HG02852 (cell line): ENCODE results near the gene FAM240B.

ENCODE experiments used
- ATAC-seq: cut with Tn5 transposase; IDR thresholded peaks from one replicate; pipeline ENCODE4 v1.9.1; 2021; ENCODE audit warnings: mild to moderate bottlenecking, moderate library complexity; ENCODE audit not compliant: unreplicated experiment

The FAM240B gene

GRCh38 chr9:38720083-38720745 lies at the start of gene FAM240B:
Gene FAM240B, minus strand, starts transcription at chr9:38720133. Its CDS starts 16,134 bp downstream, at chr9:38703999.
- ATAC-seq, result no peak

DNA sequence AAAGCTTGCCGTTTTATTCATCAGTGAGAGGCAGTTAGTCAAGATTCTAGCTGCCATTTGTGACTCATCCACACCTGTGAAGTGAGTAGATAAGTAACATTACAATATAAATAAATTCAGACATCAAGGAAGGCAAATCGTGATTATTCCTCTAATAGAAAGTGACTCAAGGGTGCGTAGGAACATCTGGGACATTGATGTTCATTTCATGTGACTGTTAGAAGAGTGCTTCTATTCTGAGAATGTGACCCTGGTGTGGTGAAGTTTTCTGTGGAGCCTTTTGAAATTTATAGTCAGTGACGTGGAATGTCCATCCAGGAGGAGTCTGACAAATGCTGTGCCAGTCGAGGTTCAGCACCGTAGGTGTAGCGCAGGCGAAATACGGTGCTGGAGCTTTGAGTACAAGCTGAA lies 48.4 kb upstream of the FAM240B start:
- ATAC-seq, result no peak

- no peak for ATAC-seq
These were observed 45.2 kb upstream of the FAM240B start for GRCh38 chr9:38765101-38765500.

- no peak for ATAC-seq
These were observed 42.1 kb upstream of the FAM240B start for GRCh38 chr9:38761999-38762398.

GRCh38 chr9:38761339-38761738 lies 41.4 kb upstream of the FAM240B start:
- ATAC-seq, result no peak

GRCh38 chr9:38756702-38757101 lies 36.8 kb upstream of the FAM240B start:
- ATAC-seq, result no peak

GRCh38 chr9:38747941-38748340 lies 28.0 kb upstream of the FAM240B start:
- ATAC-seq, result no peak

GRCh38 chr9:38747067-38747466 lies 27.1 kb upstream of the FAM240B start:
- ATAC-seq, result no peak

DNA sequence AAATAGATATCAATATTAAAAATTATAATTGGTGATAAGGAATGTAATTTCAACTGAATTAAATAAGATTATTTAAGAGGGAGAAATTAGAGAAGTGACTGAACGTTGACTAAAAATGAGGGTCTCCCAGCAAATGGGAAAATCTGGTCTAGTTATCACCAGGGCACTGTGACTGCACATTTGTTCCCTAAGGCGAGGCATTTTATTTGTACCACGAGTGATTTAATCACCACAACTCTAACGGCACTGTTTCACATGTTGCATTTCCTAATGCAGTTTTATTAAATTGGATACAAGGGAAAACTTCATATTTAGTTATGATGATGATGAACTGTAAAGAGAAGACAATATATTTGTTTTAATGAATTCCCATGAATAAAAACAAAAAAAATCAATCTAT lies 26.4 kb upstream of the FAM240B start:
- ATAC-seq, result no peak

GRCh38 chr9:38744484-38744883 lies 24.6 kb upstream of the FAM240B start:
- no peak for ATAC-seq

- no peak for ATAC-seq
These were observed 17.3 kb upstream of the FAM240B start for GRCh38 chr9:38737246-38737645.

- no peak for ATAC-seq
These were observed 14.9 kb upstream of the FAM240B start for GRCh38 chr9:38734831-38735230.

- no peak for ATAC-seq
These were observed 13.6 kb upstream of the FAM240B start for GRCh38 chr9:38733503-38733902.

DNA sequence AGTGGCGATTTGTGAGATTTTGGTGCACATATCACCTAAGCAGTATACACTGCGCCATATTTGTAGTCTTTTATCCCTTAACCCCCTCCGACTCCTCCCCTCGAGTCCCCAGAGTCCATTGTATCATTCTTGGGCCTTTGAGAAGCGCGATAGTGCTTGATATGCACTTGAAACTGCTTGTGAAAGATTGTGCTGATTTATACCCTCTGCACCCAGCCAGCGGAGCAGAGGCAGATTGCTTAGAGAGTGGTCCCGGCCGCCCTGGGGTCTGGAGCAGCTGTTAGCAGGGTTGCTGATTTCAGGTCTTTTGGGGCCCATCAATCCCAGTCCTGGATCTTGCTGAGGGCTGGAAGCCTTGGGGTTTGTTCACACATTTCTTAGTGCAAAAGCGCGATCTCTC lies 13.0 kb upstream of the FAM240B start:
- ATAC-seq, result no peak

DNA sequence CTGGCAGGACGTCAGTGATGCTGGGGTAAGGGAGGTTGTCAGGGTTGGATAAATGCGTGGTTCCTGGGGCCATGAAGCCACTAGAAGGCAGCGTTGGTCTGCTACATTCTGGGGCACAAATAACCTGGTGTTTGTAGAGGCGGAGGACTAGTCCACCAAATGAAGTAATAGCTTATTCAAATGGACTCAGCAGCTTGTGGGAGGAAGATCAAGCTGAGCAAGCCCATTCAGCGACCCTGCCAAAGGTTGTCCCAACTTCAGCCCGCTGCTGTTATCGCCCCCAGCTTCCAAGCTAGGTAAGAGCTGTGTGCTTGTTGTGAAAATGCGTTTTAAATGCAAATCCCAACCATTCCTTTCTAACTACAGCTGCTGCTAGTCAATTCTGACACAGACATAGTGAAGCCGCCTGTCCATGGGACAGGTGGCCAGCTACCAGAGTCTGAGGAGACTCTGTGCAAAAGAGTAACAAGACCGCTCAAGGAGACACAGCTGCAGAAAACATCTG lies 7.6 kb upstream of the FAM240B start:
- no peak for ATAC-seq

DNA sequence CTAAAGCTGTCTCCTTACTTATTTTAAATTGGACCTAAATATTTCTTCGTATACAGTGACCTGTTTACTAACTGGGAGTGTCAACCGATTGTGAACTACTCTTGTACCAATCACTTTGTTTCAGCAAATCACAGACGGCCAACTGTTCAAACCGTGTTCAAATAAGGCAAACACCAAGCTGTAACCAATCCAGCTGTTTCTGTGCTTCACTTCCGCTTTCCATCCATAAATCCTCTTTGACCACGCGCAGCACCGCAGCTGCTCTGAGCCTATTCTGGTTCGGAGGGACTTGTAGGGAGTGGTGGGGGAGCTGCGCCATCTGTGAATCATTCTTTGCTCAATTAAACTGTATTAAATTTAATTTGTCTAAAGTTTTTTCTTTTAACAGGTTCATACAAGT lies 4.8 kb upstream of the FAM240B start:
- no peak for ATAC-seq

DNA sequence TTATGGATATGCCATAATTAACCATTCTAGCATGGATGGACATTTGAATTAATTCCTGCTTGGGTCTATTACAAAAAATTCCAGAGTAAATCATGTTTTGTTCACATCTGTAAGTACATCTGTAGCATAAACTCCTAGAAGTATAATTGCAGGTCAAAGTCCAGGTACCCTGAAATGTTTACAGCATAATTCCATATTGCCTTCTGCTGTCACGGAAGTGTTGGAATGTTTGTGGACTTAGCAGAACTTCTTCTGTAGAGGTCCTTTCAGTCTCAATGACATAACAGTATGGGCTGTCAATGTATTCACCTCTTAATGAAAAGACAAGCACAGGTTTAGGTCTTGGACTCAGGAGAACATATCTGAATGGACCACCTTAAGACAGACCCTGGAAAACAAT lies 1.8 kb downstream of the FAM240B start:
- ATAC-seq, result no peak

GRCh38 chr9:38715684-38716083 lies 4.2 kb downstream of the FAM240B start:
- ATAC-seq, result no peak

DNA sequence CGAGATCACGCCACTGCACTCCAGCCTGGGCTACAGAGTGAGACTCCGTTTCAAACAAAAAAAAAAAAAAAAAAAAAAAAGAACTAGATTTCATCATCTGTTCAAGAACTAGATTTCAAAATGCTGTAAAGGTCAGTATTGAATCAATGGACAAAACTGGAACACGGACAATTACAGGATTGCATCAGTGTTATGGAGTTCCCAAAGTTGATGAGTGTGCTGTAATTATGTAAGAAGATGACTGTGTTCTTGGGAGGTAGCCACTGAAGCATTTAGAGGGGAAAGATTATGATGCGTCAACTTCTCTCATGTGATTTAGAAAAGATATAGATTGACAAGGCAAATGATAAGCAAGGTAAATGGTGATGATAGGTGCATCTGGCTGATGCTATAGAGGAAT lies 6.5 kb downstream of the FAM240B start:
- no peak for ATAC-seq

GRCh38 chr9:38708759-38709158 lies 11.2 kb downstream of the FAM240B start:
- ATAC-seq, result no peak

- ATAC-seq, result no peak
These were observed 11.9 kb downstream of the FAM240B start for GRCh38 chr9:38707885-38708637.

DNA sequence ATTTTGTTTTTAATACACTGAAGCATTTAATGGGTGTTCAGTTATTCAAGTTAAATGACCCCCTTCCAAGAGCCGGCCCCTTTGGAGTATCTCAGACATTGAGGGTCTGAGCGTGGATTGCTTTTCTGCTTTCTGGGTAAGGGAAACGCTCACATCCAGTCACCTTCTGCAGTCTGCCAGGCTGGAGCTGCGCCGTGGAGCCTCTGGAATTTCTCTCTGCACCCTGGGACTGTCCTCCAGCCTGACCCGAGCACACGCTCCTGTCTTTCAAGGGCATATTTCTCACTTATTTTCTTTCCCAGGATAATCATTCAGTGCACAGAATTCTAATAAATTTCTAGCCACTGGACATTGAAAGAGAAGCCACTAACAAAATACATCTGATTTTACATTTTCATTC lies 13.4 kb downstream of the FAM240B start:
- ATAC-seq, result no peak
